HG03460 (cell line): Measurements from ENCODE around the gene TUNAR.

Experiments
- ATAC-seq: cut with Tn5 transposase; IDR thresholded peaks from one replicate; pipeline ENCODE4 v1.9.1; 2021; ENCODE audit not compliant: unreplicated experiment

The TUNAR gene

DNA sequence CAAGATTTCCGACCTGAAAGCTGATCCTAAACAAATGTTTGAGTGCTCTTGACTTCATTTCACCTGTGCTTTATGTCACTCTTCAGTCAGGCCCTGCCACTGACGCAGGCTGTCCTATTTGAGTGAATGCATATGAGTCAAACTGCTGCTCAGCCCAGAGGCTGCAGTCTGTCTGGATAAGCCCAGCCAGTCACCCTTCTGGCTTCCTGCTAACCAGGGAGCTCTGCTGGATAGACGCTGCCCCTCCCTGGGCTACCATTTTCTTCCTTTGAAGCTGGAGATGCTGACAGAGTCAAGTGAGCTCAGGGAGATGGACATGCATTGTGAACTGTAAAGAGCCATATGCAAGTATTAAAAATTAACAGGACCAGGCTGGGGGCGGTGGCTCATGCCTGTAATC, 5.1 kb upstream of the TUNAR start:
- ATAC-seq, result no peak

DNA sequence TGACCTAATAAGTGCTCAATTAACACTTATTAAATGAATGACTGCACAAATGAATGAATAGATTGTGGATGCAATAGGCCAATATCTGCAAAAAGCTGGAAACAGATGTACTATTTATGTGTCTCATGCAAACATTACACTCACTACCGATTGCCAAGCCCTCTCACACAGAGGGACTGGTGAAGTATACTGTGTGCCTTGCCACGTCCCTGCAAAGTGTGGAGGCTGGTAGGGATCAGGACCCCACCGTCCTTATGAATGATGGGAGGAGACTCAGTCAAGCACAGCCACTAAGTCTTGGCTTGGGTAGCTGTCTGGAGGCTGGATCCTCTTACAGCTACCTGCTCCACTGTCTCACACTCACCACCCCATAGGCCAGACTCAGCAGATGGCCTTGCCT, 3.9 kb upstream of the TUNAR start:
- no peak for ATAC-seq

- ATAC-seq, result no peak
Measured at GRCh38 chr14:95875831-95876760, 536 bp upstream of the TUNAR start.

- ATAC-seq, result no peak
Measured at GRCh38 chr14:95877633-95878032, 1.0 kb downstream of the TUNAR start.

DNA sequence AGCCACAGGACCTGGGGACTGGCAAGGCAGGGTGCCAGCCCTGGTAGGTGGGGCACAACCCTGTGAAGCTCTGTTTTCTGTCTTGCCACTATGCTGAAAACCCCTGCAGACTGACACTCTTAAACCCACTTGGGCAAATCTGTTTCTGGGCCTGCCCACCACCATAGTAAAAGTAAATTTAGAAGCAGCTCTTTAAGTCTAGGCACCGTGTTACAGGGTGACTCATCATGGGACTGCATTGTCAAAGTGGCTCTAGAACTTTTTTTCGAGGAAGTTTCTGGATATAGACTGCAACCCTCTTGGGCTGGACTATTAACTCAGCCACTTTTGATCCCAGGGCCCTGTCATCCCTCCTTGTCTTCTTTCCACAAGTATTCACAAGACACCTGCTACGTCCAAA, 7.7 kb downstream of the TUNAR start:
- no peak for ATAC-seq

DNA sequence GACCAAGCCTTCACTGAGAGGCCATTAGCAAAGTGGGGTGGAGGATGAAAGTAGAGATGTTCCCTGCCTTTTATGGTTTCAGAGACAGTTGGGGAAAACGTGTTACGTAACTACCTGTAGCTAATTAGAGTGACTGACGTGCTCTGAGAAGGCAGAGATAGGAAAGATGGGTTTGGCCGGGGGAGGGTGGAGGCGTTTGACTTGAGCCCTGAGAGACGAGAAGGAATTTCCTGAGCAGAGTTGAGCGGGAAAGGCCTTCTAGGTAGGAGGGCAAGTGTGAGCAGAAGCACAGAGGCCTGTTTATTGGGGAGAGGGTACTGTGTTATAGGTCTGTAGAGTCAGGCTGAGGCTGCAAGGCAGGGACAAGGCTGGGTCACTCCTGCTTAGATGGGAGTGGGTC, 8.6 kb downstream of the TUNAR start:
- no peak for ATAC-seq

DNA sequence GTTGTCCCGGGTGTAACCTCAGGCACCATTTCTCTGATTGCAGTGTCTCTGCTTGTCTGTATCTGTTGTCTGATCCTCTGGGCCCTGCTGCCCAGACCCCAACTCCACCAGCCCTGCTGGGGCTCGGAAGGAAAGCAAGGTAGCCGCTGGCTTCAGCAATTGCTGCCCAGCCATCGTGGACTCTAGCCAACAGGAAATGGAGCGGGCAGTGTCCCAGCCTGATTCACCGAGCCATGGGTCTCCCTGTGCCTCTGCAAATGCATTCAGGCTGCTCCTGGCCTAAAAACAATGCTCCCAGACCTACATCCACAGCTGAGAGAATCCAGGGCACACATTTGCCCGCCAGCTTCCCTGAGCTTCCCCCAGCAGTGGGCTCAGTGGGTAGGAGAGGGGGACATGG, 9.2 kb downstream of the TUNAR start:
- ATAC-seq, result no peak

DNA sequence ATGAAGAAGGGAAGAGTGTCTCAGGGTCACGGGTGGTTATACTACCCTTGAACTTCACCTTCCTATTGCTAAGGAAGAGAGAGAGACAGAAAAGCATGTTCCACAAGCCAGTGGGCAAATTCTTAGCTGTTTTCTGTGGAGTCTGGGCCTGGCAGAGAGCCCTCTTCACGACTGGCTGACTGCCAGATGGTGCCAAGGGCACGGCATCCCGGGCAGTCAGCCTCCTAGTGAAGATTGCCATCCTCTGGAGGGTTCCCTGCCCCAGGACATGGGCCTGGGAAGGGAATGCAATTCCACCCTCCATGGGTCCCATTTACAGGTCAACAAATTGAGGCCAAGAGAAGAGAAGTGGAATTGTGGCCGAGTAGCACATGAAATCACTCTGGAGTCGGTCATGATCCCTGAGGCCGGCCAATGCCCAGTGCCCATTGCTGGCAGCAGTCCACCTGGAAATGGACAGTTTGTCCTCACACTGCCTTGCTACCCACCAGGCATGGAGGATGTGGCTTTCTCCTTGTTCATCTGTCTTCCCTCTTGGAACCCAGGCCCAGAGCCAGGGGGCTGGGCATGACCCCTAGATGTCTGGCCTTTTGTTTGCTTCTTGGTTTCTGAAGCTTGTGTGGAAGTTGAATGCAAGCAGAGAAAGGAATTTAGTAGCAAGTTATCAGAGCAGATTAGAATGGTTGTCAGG, 9.9 kb downstream of the TUNAR start:
- no peak for ATAC-seq

GRCh38 chr14:95887351-95887750, 10.7 kb downstream of the TUNAR start:
- ATAC-seq, result no peak

- no peak for ATAC-seq
Measured at GRCh38 chr14:95889236-95889979, 12.8 kb downstream of the TUNAR start.

GRCh38 chr14:95891742-95892141, 15.1 kb downstream of the TUNAR start:
- no peak for ATAC-seq

- no peak for ATAC-seq
Measured at GRCh38 chr14:95892142-95892541, 15.5 kb downstream of the TUNAR start.

GRCh38 chr14:95895720-95896119, 19.1 kb downstream of the TUNAR start:
- no peak for ATAC-seq

GRCh38 chr14:95896498-95897135, 20.0 kb downstream of the TUNAR start:
- ATAC-seq, result no peak

- no peak for ATAC-seq
Measured at GRCh38 chr14:95897280-95897679, 20.6 kb downstream of the TUNAR start.

- no peak for ATAC-seq
Measured at GRCh38 chr14:95901054-95901453, 24.4 kb downstream of the TUNAR start.

GRCh38 chr14:95902273-95902826, 25.7 kb downstream of the TUNAR start:
- ATAC-seq, result no peak

DNA sequence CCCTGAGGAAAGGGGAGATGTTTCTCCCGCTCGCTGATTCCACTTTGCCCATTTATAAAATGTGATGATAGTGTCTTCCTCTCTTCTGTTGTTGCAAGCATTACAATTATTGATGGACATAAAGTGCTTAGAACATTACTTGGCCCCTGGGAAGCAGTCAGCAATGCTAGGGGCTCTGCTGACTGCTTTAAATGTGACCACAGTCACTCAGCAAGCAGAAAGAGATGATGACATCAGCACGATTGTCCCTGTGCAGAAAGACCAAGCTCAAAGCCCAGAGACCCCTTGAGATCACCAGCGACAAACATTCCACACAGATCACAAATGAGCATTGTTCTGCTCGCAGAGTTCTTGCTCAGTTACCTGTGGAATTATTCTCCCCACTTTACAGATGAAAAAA, 26.5 kb downstream of the TUNAR start:
- no peak for ATAC-seq

DNA sequence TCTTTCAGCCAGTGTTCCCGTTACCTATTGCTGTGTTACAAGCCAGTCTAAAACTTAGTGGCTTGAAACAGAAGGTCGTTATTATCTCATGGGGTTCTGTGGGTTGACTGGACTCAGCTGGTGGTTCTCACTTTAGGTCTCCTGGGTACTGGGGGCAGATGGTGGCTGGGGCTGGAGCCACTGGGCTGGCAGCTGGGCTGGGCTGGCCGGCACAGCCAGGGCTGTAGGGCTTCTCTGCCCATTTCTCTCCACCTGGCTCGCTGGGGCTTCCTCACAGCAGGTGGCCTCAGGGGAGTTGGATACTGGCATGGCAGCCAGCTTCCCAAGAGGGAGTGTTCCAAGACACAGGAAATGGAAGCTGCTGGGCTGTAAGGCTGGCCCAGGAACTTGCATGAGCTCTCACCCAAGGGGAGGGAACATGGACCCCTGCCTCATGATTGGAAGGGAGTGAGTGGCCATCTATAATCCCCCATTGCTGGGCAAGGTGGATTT, 27.0 kb downstream of the TUNAR start:
- no peak for ATAC-seq

GRCh38 chr14:95906591-95906990, 30.0 kb downstream of the TUNAR start:
- ATAC-seq, result no peak

DNA sequence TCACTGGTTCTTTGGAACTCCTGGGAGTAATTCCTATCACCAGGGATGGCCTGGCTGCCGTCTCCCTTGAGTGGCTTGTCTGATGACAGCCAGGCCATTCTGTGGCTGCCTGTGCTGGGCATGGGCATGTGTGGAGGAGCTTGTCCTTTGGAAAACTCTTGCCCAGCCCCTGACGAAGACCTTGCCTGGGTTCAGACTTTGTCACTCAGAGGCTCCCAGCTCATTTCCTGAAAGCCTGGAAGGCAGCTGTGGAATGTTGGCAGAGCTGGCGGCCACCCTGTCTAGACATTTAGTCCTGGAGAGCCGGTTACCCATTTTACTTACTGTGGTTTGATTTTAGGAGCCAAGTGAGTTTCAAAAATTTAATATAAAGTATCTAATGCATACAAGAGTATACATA, 34.0 kb downstream of the TUNAR start:
- ATAC-seq, result no peak
